Stimulated activated CD8-positive, alpha-beta memory T cell treated with anti-CD3 and anti-CD28 coated beads, Interleukin-15, amount 100 ng/mL, for 1 hour (primary cell): ENCODE results near the gene CFD.

Experiments used
- DNase-seq: peaks from one replicate; pipeline ENCODE4 v3.0.0-alpha.2; 2020; ENCODE audit warnings: low read depth

Gene CFD

DNA sequence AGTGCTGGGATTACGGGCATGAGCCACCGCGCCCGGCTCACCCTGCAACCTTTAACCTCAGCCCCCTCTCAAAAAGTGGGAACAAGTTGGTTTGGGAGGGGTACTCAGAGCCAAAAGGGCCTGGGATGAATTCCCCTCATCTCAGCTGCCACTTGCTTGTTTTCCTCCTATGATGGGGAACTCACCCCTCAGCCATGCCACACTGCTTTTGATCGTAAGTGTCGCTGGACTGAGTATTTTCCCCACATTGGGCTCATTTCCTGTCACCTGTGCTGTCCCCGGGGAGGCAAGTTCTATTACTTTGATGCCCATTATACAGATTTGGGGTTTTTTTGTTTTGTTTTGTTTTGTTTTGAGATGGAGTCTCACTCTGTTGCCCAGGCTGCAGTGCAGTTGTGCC is 47.0 kb downstream of the CFD start:
- DNase-seq: no peak

- no peak for DNase-seq
Observed at GRCh38 chr19:907183-907853, 47.9 kb downstream of the CFD start.

DNA sequence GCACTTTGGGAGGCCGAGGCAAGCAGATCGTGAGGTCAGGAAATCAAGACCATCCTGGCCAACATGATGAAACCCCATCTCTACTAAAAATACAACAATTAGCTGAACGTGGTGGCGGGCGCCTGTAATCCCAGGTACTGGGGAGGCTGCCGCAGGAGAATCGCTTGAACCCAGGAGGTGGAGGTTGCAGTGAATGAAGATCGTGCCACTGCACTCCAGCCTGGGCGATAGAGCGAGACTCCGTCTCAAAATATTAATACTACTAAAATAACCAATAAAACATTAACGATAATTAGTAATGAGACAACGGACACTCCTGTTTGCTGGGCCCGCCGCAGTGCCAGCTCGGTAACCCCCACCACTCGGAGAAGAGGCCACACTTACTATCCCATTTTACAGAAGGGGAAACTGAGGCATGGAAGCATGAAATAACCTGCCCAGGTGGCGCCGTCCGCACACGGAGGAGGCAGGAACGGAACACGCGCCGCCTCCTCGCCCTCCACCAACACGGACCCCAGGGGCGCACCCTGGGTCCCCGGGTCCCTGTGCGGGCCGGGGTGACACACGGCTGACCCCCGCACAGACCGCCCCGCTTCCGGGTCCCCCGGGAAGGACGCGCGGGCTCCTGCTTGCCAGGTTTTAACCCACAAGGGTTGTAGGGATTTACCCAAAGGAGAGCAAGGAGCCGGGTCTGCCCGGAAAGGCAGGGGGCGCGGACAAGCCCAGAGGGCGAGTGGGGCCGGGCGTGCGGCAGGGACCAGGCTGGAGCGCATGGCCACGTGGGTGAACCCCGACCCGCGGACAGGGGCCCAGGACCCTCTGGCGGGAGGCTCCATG is 52.0 kb downstream of the CFD start:
- DNase-seq: no peak

DNA sequence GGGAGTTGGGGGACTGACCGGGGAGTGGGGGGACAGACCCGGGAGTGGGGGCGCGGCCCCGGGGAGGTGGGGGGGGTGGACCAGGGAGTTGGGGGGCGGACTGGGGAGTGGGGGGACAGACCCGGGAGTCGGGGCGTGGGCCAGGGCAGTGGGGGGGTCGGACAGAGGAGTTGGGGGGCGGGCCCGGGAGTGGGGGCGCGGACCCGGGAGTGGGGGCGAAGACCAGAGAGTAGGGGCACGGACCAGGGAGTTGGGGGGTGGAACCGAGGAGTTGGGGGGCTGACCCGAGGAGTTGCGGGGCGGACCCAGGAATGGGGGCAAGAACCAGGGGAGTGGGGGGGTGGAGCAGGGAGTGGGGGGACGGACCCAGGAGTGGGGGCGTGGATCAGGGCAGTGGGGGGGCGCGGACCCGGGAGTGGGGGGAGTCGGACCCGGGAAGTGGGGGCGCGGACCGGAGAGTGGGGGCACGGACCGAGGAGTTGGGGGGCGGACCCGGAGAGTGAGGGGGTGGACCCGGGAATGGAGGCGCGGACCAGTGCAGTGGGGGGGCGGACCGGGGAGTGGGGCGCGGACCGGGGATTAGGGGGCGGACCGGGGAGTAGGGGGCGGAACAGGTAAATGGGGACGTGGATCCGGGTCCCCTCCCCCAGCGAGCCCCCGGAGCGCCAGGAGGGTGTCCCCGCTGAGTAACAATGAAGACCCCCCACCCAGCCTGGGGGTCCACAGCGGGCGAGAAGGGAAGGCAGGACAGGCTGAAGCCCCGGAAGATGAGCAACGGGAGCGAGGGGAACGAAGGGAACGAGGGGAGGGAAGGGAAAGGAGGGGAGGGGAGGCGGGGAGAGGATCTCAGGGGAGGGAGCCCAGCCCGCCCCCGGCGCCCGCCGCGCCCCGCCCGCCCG is 53.0 kb downstream of the CFD start:
- DNase-seq: no peak
